ENCODE data around the gene RFC3.
"Not testable (repeated sequence)": the region's sequence is repeated elsewhere in the genome, so short reads cannot be mapped to it uniquely, and the experiment has no call there.

RFC3 gene
- total RNA-seq = 5.5 to 10.4 (median 6.1) reads per million in 4 donors

GRCh38 chr13:33817901-33818706 is at the start of gene RFC3:
Gene RFC3 (plus strand): TSS chr13:33818149. CDS start chr13:33818179, 30 bp downstream.
- DNase-seq = peak; percentile 72 to 94 (median 84)

- DNase-seq = no peak
Measured at GRCh38 chr13:33771296-33771695, 46.7 kb upstream of the RFC3 start.

- DNase-seq = no peak
Measured at GRCh38 chr13:33773790-33774462, 44.0 kb upstream of the RFC3 start.

GRCh38 chr13:33775339-33776108 is 42.4 kb upstream of the RFC3 start:
- no peak for DNase-seq

- no peak for DNase-seq
Measured at GRCh38 chr13:33776239-33776881, 41.6 kb upstream of the RFC3 start.

- no peak for DNase-seq
Measured at GRCh38 chr13:33782631-33783030, 35.3 kb upstream of the RFC3 start.

GRCh38 chr13:33783212-33783611 is 34.7 kb upstream of the RFC3 start:
- not testable (repeated sequence) for DNase-seq

GRCh38 chr13:33784738-33785137 is 33.2 kb upstream of the RFC3 start:
- DNase-seq = no peak

- DNase-seq = no peak
Measured at GRCh38 chr13:33785384-33785783, 32.6 kb upstream of the RFC3 start.

- DNase-seq = peak in 1 of 5 donors; percentile 34
Measured at GRCh38 chr13:33787051-33787591, 30.8 kb upstream of the RFC3 start.

GRCh38 chr13:33789066-33789606 is 28.8 kb upstream of the RFC3 start:
- no peak for DNase-seq

- no peak for DNase-seq
Measured at GRCh38 chr13:33789739-33790138, 28.2 kb upstream of the RFC3 start.

GRCh38 chr13:33793726-33794125 is 24.2 kb upstream of the RFC3 start:
- no peak for DNase-seq

GRCh38 chr13:33794576-33794975 is 23.4 kb upstream of the RFC3 start:
- DNase-seq = no peak

- DNase-seq = no peak
Measured at GRCh38 chr13:33796095-33796494, 21.9 kb upstream of the RFC3 start.

GRCh38 chr13:33797622-33798021 is 20.3 kb upstream of the RFC3 start:
- DNase-seq = no peak

- DNase-seq = no peak
Measured at GRCh38 chr13:33798023-33798422, 19.9 kb upstream of the RFC3 start.

GRCh38 chr13:33799950-33800592 is 17.9 kb upstream of the RFC3 start:
- no peak for DNase-seq

- no peak for DNase-seq
Measured at GRCh38 chr13:33800646-33801186, 17.2 kb upstream of the RFC3 start.

GRCh38 chr13:33806470-33807248 is 11.3 kb upstream of the RFC3 start:
- no peak for DNase-seq

GRCh38 chr13:33812829-33813228 is 5.1 kb upstream of the RFC3 start:
- not testable (repeated sequence) for DNase-seq
